PC-9 (cell line): ENCODE data around the gene MICU2. TPM values are rescaled to one million over a fixed set of nuclear protein-coding genes. Genes with fewer than 3 reads are reported as not detected.

Experiments used
- BruUV-seq: library from RNA; stranded (reverse); fragments of 400-500 nt; replicated peaks from 2 replicates; lab custom pipeline; 2021; lab: Mats Ljungman, UMichigan
- CTCF ChIA-PET: fragments of 300-600 bp; sonication (Branson Sonifier 250); formaldehyde crosslinking; loops from one replicate; lab custom pipeline; 2022; ENCODE audit warnings: antibody characterized with exemption; lab: Charles Lee
- POLR2A ChIA-PET: fragments of 300-600 bp; sonication (Branson Sonifier 250); formaldehyde crosslinking; loops from one replicate; lab custom pipeline; 2022; ENCODE audit warnings: antibody characterized with exemption; ENCODE audit not compliant: unreplicated experiment; lab: Charles Lee
- DNase-seq, 2 experiments: peaks; one replicate each; pipeline versions ENCODE4 v3.0.0 to v3.0.0-alpha.2; 2015 to 2022; ENCODE audit warnings: mixed read lengths in 1 of 2
- H2AFZ ChIP-seq: fragments of 200-600 bp; sonication (generic); 2 replicates; pipeline ENCODE4 v1.8.1; 2017; ENCODE audit warnings: antibody characterized with exemption
- H3F3A ChIP-seq: fragments of 200-600 bp; sonication (generic); 2 replicates; pipeline ENCODE4 v1.8.1; 2017; ENCODE audit warnings: antibody characterized with exemption, mild to moderate bottlenecking, low read depth; ENCODE audit not compliant: insufficient read depth
- H3K27ac ChIP-seq: fragments of 200-600 bp; sonication (generic); 2 replicates; pipeline ENCODE4 v1.6.1; 2016; ENCODE audit warnings: mixed run types
- H3K27me3 ChIP-seq: fragments of 200-600 bp; sonication (generic); 2 replicates; pipeline ENCODE4 v1.6.1; 2016; ENCODE audit warnings: low read depth, mixed run types; ENCODE audit not compliant: insufficient read depth
- H3K36me3 ChIP-seq: fragments of 200-600 bp; sonication (generic); 2 replicates; pipeline ENCODE4 v1.6.1; 2016; ENCODE audit warnings: low read depth, mixed run types
- H3K4me1 ChIP-seq: fragments of 200-600 bp; sonication (generic); replicated peaks from 2 replicates; pipeline ENCODE4 v1.6.1; 2016; ENCODE audit warnings: mixed run types; ENCODE audit not compliant: insufficient read depth
- H3K4me2 ChIP-seq: fragments of 200-600 bp; sonication (generic); 2 replicates; pipeline ENCODE4 v1.6.1; 2017; ENCODE audit warnings: mixed run types
- H3K4me3 ChIP-seq: fragments of 200-600 bp; sonication (generic); 2 replicates; pipeline ENCODE4 v1.6.1; 2016; ENCODE audit warnings: mixed run types
- H3K79me2 ChIP-seq: fragments of 200-600 bp; sonication (generic); 2 replicates; pipeline ENCODE4 v1.6.1; 2017; ENCODE audit warnings: low read depth, mixed run types
- H3K9me2 ChIP-seq: fragments of 200-600 bp; sonication (generic); 2 replicates; pipeline ENCODE4 v1.8.1; 2017; ENCODE audit warnings: mild to moderate bottlenecking; ENCODE audit not compliant: insufficient read depth
- H3K9me3 ChIP-seq: fragments of 200-600 bp; sonication (generic); 2 replicates; pipeline ENCODE4 v1.8.1; 2016; ENCODE audit warnings: low read depth; ENCODE audit not compliant: insufficient read depth
- H4K20me1 ChIP-seq: fragments of 200-600 bp; sonication (generic); 2 replicates; pipeline ENCODE4 v1.8.1; 2017; ENCODE audit not compliant: insufficient read depth
- CTCF ChIP-seq: fragments of 200-600 bp; sonication (generic); conservative IDR thresholded peaks from 2 replicates; pipeline ENCODE4 v1.6.1; 2017; ENCODE audit warnings: mixed run types, antibody characterized with exemption, mild to moderate bottlenecking, moderate library complexity
- EZH2 ChIP-seq: fragments of 200-600 bp; sonication (generic); IDR thresholded peaks from 2 replicates; pipeline ENCODE4 v1.8.0; 2017; ENCODE audit warnings: antibody characterized with exemption, low read depth
- intact Hi-C: fragments of 100-400 bp; cut with micrococcal nuclease; formaldehyde crosslinking; loops from one replicate; pipeline ENCODE4 v1.10.0; 2022; ENCODE audit not compliant: unreplicated experiment
- total RNA-seq: library from RNA; stranded (reverse); gene quantifications from 2 replicates; pipeline ENCODE4 v1.2.3, GENCODE V29; 2021

MICU2 gene
- total RNA-seq, 1 experiment from 2014 or later = 18.3 TPM

- Histone ChIP-seq H3K4me2 (no peak overlapping the region), H3K27me3 (no peaks in the 10 kb centered on the region)
Measured at GRCh38 chr13:21529146-21529893, 74.7 kb downstream of the MICU2 start.

GRCh38 chr13:21528616-21529015, 75.4 kb downstream of the MICU2 start:
- intact Hi-C loops = no loop called here

More at GRCh38 chr13:21529146-21529893, 74.7 kb downstream of the MICU2 start:
- BruUV-seq = no TSS peak
- Histone ChIP-seq H3K36me3 (no peaks in the 10 kb centered on the region), H3K79me2 (no peaks in the 10 kb centered on the region), H3K9me2 (no peaks in the 10 kb centered on the region), H3K9me3 (no peaks in the 10 kb centered on the region), H3K4me1 (no peaks in the 10 kb centered on the region), H4K20me1 (no peaks in the 10 kb centered on the region), H2AFZ (no peak overlapping the region), H3K27ac (no peak overlapping the region), H3K4me3 (no peak overlapping the region), H3F3A (no peaks in the 10 kb centered on the region)
- no peak for DNase-seq
- TF ChIP-seq EZH2 (no peak), CTCF (no peak)
- CTCF ChIA-PET = no interaction called here
- intact Hi-C loops = no loop called here
- POLR2A ChIA-PET = no interaction called here

More at GRCh38 chr13:21528616-21529015, 75.4 kb downstream of the MICU2 start:
- no TSS peak for BruUV-seq
- H3K4me3 ChIP-seq = no peak overlapping the region
- TF ChIP-seq EZH2 (no peak), CTCF (no peak)
- no peaks in the 10 kb centered on the region for H3F3A ChIP-seq
- H2AFZ ChIP-seq = no peak overlapping the region
- CTCF ChIA-PET = no interaction called here
- no peaks in the 10 kb centered on the region for H3K9me3 ChIP-seq
- no peak for DNase-seq
- H3K4me2 ChIP-seq = no peak overlapping the region
- H3K9me2 ChIP-seq = no peaks in the 10 kb centered on the region
- POLR2A ChIA-PET = no interaction called here
- no peak overlapping the region for H3K27ac ChIP-seq
- H3K36me3 ChIP-seq = no peaks in the 10 kb centered on the region
- no peaks in the 10 kb centered on the region for H3K27me3 ChIP-seq
- H3K79me2 ChIP-seq = no peaks in the 10 kb centered on the region
- no peaks in the 10 kb centered on the region for H3K4me1 ChIP-seq
- H4K20me1 ChIP-seq = no peaks in the 10 kb centered on the region
